ENCODE measurements around the gene TCIRG1.
A peak's percentile ranks its signal among the peaks of the same experiment; 100 is the strongest.

DNA sequence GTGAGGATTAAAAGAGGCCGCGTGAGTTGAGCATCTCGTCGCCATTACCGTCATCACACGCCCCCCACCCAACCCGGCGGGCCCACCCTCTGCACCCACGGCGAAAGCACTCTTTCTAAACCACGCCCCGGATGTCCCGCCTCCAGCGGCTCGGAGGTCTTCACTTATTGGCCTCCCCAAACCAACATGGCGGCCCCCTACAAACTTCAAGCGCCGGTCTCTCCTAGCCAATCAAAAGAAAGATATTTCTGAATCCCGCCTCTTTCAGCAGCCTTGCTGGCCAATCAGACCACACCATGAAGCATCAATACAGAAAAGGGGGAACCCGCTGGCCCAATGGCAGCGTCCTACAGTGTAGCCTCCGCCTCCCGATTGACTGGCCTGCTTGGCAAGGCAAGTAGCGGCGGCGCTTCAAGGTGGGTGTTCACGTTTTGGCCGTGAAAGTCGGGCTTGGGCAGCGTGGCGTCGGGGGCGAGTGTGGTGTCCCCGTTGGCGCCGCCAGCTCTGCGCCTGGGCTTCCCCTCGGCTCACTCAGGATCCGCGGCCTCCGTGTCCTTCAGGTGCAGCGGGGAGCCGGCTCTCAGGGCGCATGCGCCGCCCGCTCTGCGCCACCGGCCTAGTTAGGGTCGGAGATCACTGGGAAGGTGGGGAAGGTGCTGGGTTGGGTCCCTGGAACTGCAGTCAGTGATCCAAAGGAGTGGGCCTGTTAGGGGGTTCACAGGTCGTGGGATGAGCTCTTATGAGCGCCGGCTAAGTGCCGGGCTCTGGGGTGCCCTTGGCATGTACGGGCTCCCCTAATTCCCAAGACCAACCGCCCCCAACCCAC, 8.3 kb upstream of the TCIRG1 start, which contains the start of gene NDUFS8:
- TF ChIP-seq, protein P1, sequence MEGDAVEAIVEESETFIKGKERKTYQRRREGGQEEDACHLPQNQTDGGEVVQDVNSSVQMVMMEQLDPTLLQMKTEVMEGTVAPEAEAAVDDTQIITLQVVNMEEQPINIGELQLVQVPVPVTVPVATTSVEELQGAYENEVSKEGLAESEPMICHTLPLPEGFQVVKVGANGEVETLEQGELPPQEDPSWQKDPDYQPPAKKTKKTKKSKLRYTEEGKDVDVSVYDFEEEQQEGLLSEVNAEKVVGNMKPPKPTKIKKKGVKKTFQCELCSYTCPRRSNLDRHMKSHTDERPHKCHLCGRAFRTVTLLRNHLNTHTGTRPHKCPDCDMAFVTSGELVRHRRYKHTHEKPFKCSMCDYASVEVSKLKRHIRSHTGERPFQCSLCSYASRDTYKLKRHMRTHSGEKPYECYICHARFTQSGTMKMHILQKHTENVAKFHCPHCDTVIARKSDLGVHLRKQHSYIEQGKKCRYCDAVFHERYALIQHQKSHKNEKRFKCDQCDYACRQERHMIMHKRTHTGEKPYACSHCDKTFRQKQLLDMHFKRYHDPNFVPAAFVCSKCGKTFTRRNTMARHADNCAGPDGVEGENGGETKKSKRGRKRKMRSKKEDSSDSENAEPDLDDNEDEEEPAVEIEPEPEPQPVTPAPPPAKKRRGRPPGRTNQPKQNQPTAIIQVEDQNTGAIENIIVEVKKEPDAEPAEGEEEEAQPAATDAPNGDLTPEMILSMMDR (IDR thresholded peaks at IDR 0.05): no peak
- peak in 2 of 3 donors; percentile 57 to 74 for TF ChIP-seq POLR2AphosphoS5 (IDR thresholded peaks at IDR 0.05)
- TF ChIP-seq POLR2A (IDR thresholded peaks at IDR 0.05): no peak

Measured in breast epithelium (tissue), 3 donors.